ENCODE measurements around the gene AFF3. TPM values are rescaled to one million over a fixed set of nuclear protein-coding genes. Genes with fewer than 3 reads are reported as not detected.

AFF3 gene
- total RNA-seq, 1 experiment from 2014 or later, result 0.22 TPM

- H3K4me1 ChIP-seq (ENCODE audit: insufficient read depth, low read length), result no peaks in the 10 kb centered on the region
- Mint-ChIP-seq H3K4me3 (no peak overlapping the region), H3K27me3 (ENCODE audit: low read depth) (no peaks in the 10 kb centered on the region; the same call in 1 of the 2 replicates), H3K4me1 (no peaks in the 10 kb centered on the region), H3K27ac (no peak overlapping the region), H3K36me3 (ENCODE audit: insufficient read depth in 1 of 3, low read depth in 3 of 3) (no peaks in the 10 kb centered on the region), H3K9me3 (no peaks in the 10 kb centered on the region)
- H3K9me3 ChIP-seq (ENCODE audit: control insufficient read depth, low read depth, low read length), result no peaks in the 10 kb centered on the region
- H3K23ac ChIP-seq (ENCODE audit: insufficient read length, low read depth, low read length), result no peak overlapping the region
- no peak overlapping the region for H4K91ac ChIP-seq (ENCODE audit: insufficient read length, low read depth, low read length)
- no peaks in the 10 kb centered on the region for H3K79me2 ChIP-seq (ENCODE audit: insufficient read depth, low read length)
- H3K18ac ChIP-seq (ENCODE audit: insufficient read length, low read depth, low read length), result no peak overlapping the region
- H3K14ac ChIP-seq (ENCODE audit: insufficient read depth, low read length), result no peak overlapping the region
- no CpG with 5 or more reads among the region's 4 CpGs for WGBS (ENCODE audit: extremely low coverage, insufficient read length, low lambda C conversion rate)
- H3K79me1 ChIP-seq (ENCODE audit: insufficient read depth, low read depth, low read length, poor library complexity, severe bottlenecking), result no peaks in the 10 kb centered on the region
- H2BK120ac ChIP-seq (ENCODE audit: low read depth, low read length, poor library complexity, severe bottlenecking), result no peak overlapping the region
- no peak for DNase-seq
- no peak overlapping the region for H3K4me2 ChIP-seq (ENCODE audit: insufficient read depth, insufficient read length, low read length)
- no peak overlapping the region for H4K8ac ChIP-seq (replicated peaks; ENCODE audit: insufficient read length, low read depth, low read length)
- H2BK20ac ChIP-seq (ENCODE audit: low read depth, low read length, poor library complexity, severe bottlenecking), result no peak overlapping the region
- no peak overlapping the region for H3K27ac ChIP-seq (ENCODE audit: insufficient read length, low read depth, low read length)
- H2BK5ac ChIP-seq (ENCODE audit: insufficient read length, low read length), result no peak overlapping the region
- no peaks in the 10 kb centered on the region for H3K27me3 ChIP-seq (ENCODE audit: insufficient read depth, low read length)
- H3K4ac ChIP-seq (ENCODE audit: low read depth, low read length), result no peak overlapping the region
- TF ChIP-seq CTCF (conservative IDR thresholded peaks at IDR 0.05), result no peak
- no peak overlapping the region for H2AFZ ChIP-seq (ENCODE audit: low read length)
- no peak overlapping the region for H2BK15ac ChIP-seq (ENCODE audit: low read depth, low read length)
- no peak overlapping the region for H3T11ph ChIP-seq (ENCODE audit: low read length)
- H4K20me1 ChIP-seq (ENCODE audit: control insufficient read depth, insufficient read depth, insufficient read length), result no peaks in the 10 kb centered on the region
- H3K56ac ChIP-seq (ENCODE audit: insufficient read length, low read depth, low read length), result no peak overlapping the region
- no peak overlapping the region for H2BK12ac ChIP-seq (ENCODE audit: insufficient read length, low read depth, low read length)
- H3K23me2 ChIP-seq (ENCODE audit: insufficient read length, low read depth, low read length, poor library complexity, severe bottlenecking), result no peaks in the 10 kb centered on the region
- no peak overlapping the region for H2AK5ac ChIP-seq (ENCODE audit: insufficient read length, low read length)
- no peak overlapping the region for H4K5ac ChIP-seq (ENCODE audit: insufficient read length, low read depth, low read length)
- H3K9ac ChIP-seq (ENCODE audit: extremely low read depth, insufficient read length, low read length), result no peak overlapping the region
Measured at GRCh38 chr2:99765731-99766318, 376.6 kb downstream of the AFF3 start.
